GM19328 (cell line): ENCODE measurements around the gene LMNTD1.
"Not testable (repeated sequence)": the region's sequence is repeated elsewhere in the genome, so short reads cannot be mapped to it uniquely, and the experiment has no call there.

Experiments used
- ATAC-seq: cut with Tn5 transposase; IDR thresholded peaks from one replicate; pipeline ENCODE4 v1.9.1; 2021; ENCODE audit warnings: mild to moderate bottlenecking, moderate library complexity; ENCODE audit not compliant: unreplicated experiment

Gene LMNTD1

DNA sequence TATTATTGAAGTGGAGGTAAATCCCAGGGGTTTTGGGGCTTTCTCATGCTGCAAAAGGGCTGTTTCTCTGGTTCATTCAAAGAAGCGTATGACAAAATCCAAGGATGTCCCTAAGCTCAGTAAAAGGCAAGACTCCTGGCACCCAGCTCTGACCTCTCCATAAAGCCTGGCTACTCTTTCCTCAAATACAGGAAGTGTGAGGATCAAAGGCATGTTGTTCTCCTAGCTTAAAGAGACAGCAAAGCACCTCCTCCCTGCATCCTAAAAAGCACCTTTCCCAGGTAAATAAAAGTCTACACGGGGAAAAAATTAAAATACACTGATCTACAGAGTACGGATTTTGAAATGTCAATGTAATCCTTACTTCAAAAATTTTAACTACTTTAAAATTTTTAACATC, 118.6 kb downstream of the LMNTD1 start:
- no peak for ATAC-seq

GRCh38 chr12:25433581-25434325, 119.3 kb downstream of the LMNTD1 start:
- ATAC-seq, result no peak

DNA sequence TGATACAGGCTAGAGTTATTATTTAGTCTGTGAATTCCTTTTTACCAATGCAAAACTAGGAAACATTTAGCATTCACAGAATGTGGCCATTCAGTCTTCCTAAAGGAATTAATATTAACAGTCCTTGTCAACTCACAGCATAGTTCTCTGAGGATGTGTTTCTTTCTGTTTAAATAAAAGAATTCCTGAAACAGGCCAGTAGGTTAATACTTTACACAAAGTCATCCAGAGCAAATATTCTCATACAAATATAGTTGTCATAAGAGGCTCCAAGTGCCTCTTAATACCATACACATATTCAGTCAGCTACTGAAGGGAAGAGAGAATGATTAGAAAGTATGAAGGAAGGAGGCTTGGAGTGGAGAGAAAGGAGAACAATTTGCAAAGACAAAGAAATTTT, 120.1 kb downstream of the LMNTD1 start:
- ATAC-seq, result no peak

DNA sequence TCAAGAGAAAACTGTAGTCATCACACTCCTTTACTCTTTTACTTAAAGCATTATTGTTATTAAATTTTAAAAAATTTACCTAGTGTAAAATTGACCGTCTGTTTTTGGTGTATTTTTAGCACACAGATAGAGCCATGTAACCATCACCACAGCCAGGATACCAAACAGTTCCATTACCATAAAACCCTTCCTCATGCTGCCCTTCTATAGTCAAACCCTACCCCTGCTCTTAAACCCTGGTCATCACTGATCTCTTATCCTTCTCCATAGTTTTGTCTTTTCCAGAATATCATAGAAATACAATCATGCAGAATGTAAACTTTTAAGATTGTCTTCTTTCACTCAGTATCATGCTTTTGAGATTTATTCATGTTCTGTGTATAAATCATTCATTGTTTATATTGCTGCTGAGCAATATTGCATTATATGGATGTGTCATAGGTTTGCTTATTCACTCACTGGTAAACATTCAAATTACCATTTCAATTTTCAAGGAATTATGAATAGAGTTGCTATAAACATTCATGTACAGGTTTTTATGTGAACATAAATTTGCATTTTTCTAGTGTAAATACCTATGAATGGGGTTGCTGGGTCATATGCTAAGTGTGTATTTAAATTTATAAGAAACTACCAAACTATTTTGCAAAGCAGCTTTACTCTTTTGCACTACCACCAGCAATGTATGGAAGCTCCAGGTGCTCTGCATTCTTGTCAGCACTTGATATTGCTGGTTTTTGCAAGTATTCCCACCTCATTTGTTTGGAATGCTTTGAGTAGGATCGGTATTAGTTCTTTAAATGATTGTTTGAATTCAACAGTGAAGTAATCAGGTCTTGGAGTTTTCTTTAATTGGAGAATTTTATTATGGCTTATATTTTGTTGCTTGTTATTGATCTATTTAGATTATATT, 125.5 kb downstream of the LMNTD1 start:
- no peak for ATAC-seq

- ATAC-seq, result not testable (repeated sequence)
These were observed 126.3 kb downstream of the LMNTD1 start for GRCh38 chr12:25426821-25427220.
